A673 (cell line): ENCODE data around the gene PACRG. TPM values are rescaled to one million over a fixed set of nuclear protein-coding genes. Genes with fewer than 3 reads are reported as not detected.
A peak's percentile ranks its signal among the peaks of the same experiment; 100 is the strongest.
"Not testable (repeated sequence)": the region's sequence is repeated elsewhere in the genome, so short reads cannot be mapped to it uniquely, and the experiment has no call there.

Experiments used
- Bru-seq: library from RNA; stranded (reverse); fragments of 400-500 nt; gene quantifications from one replicate; lab custom pipeline; 2021; lab: Mats Ljungman, UMichigan
- BruChase-seq, 2 experiments: library from RNA; stranded (reverse); fragments of 400-500 nt; gene quantifications; one replicate each; lab custom pipeline; 2021; lab: Mats Ljungman, UMichigan
- BruUV-seq: library from RNA; stranded (reverse); fragments of 400-500 nt; replicated peaks from 2 replicates; lab custom pipeline; 2021; lab: Mats Ljungman, UMichigan
- CTCF ChIA-PET: fragments of 300-600 bp; sonication (Branson Sonifier 250); formaldehyde crosslinking; loops from one replicate; lab custom pipeline; 2022; ENCODE audit warnings: antibody characterized with exemption; lab: Charles Lee
- POLR2A ChIA-PET: fragments of 300-600 bp; sonication (Branson Sonifier 250); formaldehyde crosslinking; loops from one replicate; lab custom pipeline; 2022; ENCODE audit warnings: antibody characterized with exemption; ENCODE audit not compliant: low non-redundant PET; lab: Charles Lee
- DNase-seq: peaks from one replicate; pipeline ENCODE4 v3.0.0-alpha.2; 2015; ENCODE audit warnings: low spot score
- H3K27ac ChIP-seq: fragments of 200-600 bp; sonication (generic); 2 replicates; pipeline ENCODE4 v1.5.1; 2016; ENCODE audit warnings: mixed run types, low read depth, mild to moderate bottlenecking, mixed read lengths, antibody characterized with exemption, low read length; ENCODE audit not compliant: poor library complexity, severe bottlenecking
- H3K27me3 ChIP-seq: fragments of 200-600 bp; sonication (generic); replicated peaks from 2 replicates; pipeline ENCODE4 v1.6.1; 2017; ENCODE audit warnings: mixed run types, low read depth, mild to moderate bottlenecking, mixed read lengths, antibody characterized with exemption, low read length; ENCODE audit not compliant: insufficient read depth, poor library complexity
- H3K36me3 ChIP-seq: fragments of 200-600 bp; sonication (generic); 2 replicates; pipeline ENCODE4 v1.6.1; 2016; ENCODE audit warnings: mixed run types, mild to moderate bottlenecking, mixed read lengths, antibody characterized with exemption, low read length; ENCODE audit not compliant: insufficient read depth, poor library complexity, severe bottlenecking
- H3K4me1 ChIP-seq: fragments of 200-600 bp; sonication (generic); 2 replicates; pipeline ENCODE4 v1.6.1; 2017; ENCODE audit warnings: mixed run types, mild to moderate bottlenecking, mixed read lengths, antibody characterized with exemption, low read length; ENCODE audit not compliant: insufficient read depth, poor library complexity, severe bottlenecking
- H3K4me3 ChIP-seq: fragments of 200-600 bp; sonication (generic); 2 replicates; pipeline ENCODE4 v1.5.1; 2016; ENCODE audit warnings: low read depth, mixed run types, mild to moderate bottlenecking, mixed read lengths, low read length; ENCODE audit not compliant: poor library complexity, severe bottlenecking
- H3K9me3 ChIP-seq: fragments of 200-600 bp; sonication (generic); 2 replicates; pipeline ENCODE4 v1.6.1; 2016; ENCODE audit warnings: mixed run types, low read depth, mild to moderate bottlenecking, mixed read lengths, antibody characterized with exemption, low read length; ENCODE audit not compliant: poor library complexity, severe bottlenecking
- CTCF ChIP-seq: fragments of 300-800, 200-600 bp; sonication (generic); conservative IDR thresholded peaks from 2 replicates; pipeline ENCODE4 v1.5.1; 2017; ENCODE audit warnings: low read depth, mild to moderate bottlenecking, antibody characterized with exemption, low read length, moderate library complexity, mixed read lengths
- EZH2 ChIP-seq: fragments of 200-600 bp; sonication (generic); IDR thresholded peaks from 2 replicates; pipeline ENCODE4 v1.6.1; 2017; ENCODE audit warnings: borderline replicate concordance, low read depth, mild to moderate bottlenecking, mixed read lengths, antibody characterized with exemption, low read length; ENCODE audit not compliant: poor library complexity, severe bottlenecking
- intact Hi-C: fragments of 100-400 bp; cut with micrococcal nuclease; formaldehyde crosslinking; loops from one replicate; pipeline ENCODE4 v1.10.0; 2022; ENCODE audit not compliant: unreplicated experiment
- long read RNA-seq: library from polyadenylated mRNA; stranded (forward); transcript quantifications from one replicate; pipeline ENCODE4 v2.0.0, GENCODE V29; 2022
- total RNA-seq: library from RNA; stranded (reverse); gene quantifications from 2 replicates; pipeline ENCODE4 v1.2.3, GENCODE V29; 2021

The PACRG gene
- not detected in 2 replicates for total RNA-seq
- Bru-seq, nascent RNA = percentile 15 among the genes with signal in this experiment
- percentile 20 among the genes with signal in this experiment for BruChase-seq, experiment 1, labeled RNA remaining after a 2-hour chase
- percentile 14 among the genes with signal in this experiment for BruChase-seq, experiment 2, labeled RNA remaining after a 6-hour chase
- long read RNA-seq = 0 reads

DNA sequence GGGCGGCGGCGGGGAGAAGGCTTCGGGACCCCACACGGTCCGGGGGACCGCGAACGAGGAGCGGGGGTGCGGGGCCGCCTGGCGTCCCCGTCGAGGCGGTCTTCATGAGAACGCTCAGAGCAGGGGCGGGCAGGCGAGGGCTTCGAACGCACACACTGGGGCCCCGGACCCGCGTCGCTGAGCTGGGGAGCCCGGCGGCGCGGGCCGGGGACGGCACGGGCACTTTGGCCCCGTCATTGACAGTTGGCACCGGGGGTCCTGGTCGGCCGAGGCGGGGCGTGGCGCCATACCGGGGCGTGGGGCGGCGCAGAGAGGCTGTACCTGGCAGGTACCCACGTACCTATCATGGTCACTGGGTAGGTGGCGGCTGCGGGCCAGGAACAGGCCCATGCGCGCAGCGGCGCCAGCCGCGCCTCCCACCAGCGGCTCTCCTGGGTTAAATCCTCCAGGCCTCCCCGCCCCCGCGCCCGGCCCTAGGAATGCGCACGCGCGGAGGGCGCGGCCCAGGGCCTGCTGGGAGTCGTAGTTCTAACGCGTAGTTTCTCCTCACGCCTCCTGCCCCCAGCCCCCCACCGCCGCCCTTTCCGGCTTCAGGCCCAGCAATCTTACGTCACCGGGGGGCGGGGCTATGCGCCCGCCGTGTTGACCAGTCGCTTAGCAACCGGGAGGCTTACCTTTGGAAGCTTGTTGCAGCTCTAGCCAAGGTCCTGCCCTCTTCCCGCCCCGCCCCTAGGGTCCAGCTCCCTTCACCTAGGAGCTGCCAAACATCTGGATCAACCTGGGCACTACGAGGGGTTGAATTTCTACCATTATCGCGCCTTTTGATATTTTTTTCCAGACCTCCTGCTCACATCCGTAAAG, at the start of gene PACRG, which contains the start of gene PRKN:
TSS of gene PACRG (plus strand) at position 653 of the 861 bp plus-strand sequence.
TSS of gene PRKN (minus strand) at position 445 of the 861 bp plus-strand sequence.
- POLR2A ChIA-PET = no interaction called here
- H3K36me3 ChIP-seq = no peaks in the 10 kb centered on the region
- CTCF ChIA-PET = no interaction called here
- no peaks in the 10 kb centered on the region for H3K9me3 ChIP-seq
- intact Hi-C loops = no loop called here
- no peaks in the 10 kb centered on the region for H3K27me3 ChIP-seq
- DNase-seq = peak; percentile 98
- peak within 1 kb of the TSS; percentile 72 for H3K27ac ChIP-seq
- no peaks in the 10 kb centered on the region for H3K4me1 ChIP-seq
- TF ChIP-seq EZH2 (no peak), CTCF (no peak)
- no TSS peak for BruUV-seq
- H3K4me3 ChIP-seq = peak within 1 kb of the TSS; percentile 79

GRCh38 chr6:162678896-162679295, 48.9 kb upstream of the PACRG start:
- H3K27ac ChIP-seq, POLR2A ChIA-PET, CTCF ChIA-PET, H3K4me1 ChIP-seq, H3K36me3 ChIP-seq, H3K9me3 ChIP-seq, BruUV-seq, intact Hi-C loops, H3K4me3 ChIP-seq, H3K27me3 ChIP-seq, DNase-seq: not testable (repeated sequence)

- Histone ChIP-seq H3K27me3 (no peaks in the 10 kb centered on the region), H3K4me3 (no peak overlapping the region), H3K9me3 (no peaks in the 10 kb centered on the region), H3K36me3 (no peaks in the 10 kb centered on the region), H3K27ac (no peak overlapping the region), H3K4me1 (no peaks in the 10 kb centered on the region)
- ChIA-PET POLR2A (no interaction called here), CTCF (no interaction called here)
- intact Hi-C loops = no loop called here
- BruUV-seq = no TSS peak
- no peak for TF ChIP-seq EZH2
- no peak for DNase-seq
Observed at GRCh38 chr6:162679681-162680080, 48.1 kb upstream of the PACRG start.

- H3K4me3 ChIP-seq = no peak overlapping the region
- no peaks in the 10 kb centered on the region for H3K36me3 ChIP-seq
- no peaks in the 10 kb centered on the region for H3K4me1 ChIP-seq
- no peak for DNase-seq
- POLR2A ChIA-PET = no interaction called here
- no peak for TF ChIP-seq EZH2
- TF ChIP-seq CTCF = no peak
- intact Hi-C loops = no loop called here
- CTCF ChIA-PET = no interaction called here
- H3K9me3 ChIP-seq = no peaks in the 10 kb centered on the region
- no peak overlapping the region for H3K27ac ChIP-seq
- no peaks in the 10 kb centered on the region for H3K27me3 ChIP-seq
- no TSS peak for BruUV-seq
Observed at GRCh38 chr6:162680367-162680766, 47.4 kb upstream of the PACRG start.
